Ovary (tissue), 3 donors: ENCODE results near the gene SLMAP.

Source experiments
- EP300 ChIP-seq: sonication (generic); formaldehyde crosslinking; IDR thresholded peaks from one replicate; pipeline ENCODE4 v1.6.1; 2017; ENCODE audit warnings: antibody characterized with exemption
- POLR2A ChIP-seq: fragments of 450-650 bp; IDR thresholded peaks from one replicate; pipeline ENCODE4 v1.6.1; 2017; ENCODE audit warnings: antibody characterized with exemption, mild to moderate bottlenecking, moderate library complexity
- TF ChIP-seq, protein P1 (sequence below), 3 donors: fragments of 450-650 bp in 2 of 3; fragments of 200-600 bp in 1 of 3; IDR thresholded peaks; one replicate each; pipeline versions ENCODE4 v1.5.1 to v1.8.0; 2016 to 2022; ENCODE audit warnings: antibody characterized with exemption in 3 of 3, mild to moderate bottlenecking in 1 of 3
- donor health status: DM: no; HTN: no; CAD: no.

- TF ChIP-seq, protein P1, sequence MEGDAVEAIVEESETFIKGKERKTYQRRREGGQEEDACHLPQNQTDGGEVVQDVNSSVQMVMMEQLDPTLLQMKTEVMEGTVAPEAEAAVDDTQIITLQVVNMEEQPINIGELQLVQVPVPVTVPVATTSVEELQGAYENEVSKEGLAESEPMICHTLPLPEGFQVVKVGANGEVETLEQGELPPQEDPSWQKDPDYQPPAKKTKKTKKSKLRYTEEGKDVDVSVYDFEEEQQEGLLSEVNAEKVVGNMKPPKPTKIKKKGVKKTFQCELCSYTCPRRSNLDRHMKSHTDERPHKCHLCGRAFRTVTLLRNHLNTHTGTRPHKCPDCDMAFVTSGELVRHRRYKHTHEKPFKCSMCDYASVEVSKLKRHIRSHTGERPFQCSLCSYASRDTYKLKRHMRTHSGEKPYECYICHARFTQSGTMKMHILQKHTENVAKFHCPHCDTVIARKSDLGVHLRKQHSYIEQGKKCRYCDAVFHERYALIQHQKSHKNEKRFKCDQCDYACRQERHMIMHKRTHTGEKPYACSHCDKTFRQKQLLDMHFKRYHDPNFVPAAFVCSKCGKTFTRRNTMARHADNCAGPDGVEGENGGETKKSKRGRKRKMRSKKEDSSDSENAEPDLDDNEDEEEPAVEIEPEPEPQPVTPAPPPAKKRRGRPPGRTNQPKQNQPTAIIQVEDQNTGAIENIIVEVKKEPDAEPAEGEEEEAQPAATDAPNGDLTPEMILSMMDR (IDR thresholded peaks at IDR 0.05) = no peak
- no peak for TF ChIP-seq EP300
- TF ChIP-seq POLR2A = no peak
These were observed 121.0 kb downstream of the SLMAP start for GRCh38 chr3:57877116-57877515.
